22Rv1 (cell line): ENCODE data around the gene CLDN17.
A peak's percentile ranks its signal among the peaks of the same experiment; 100 is the strongest.

Experiments used
- H3K27ac ChIP-seq: fragments of 450-650 bp; 2 replicates; pipeline ENCODE4 v1.5.1; 2017
- CTCF ChIP-seq: fragments of 450-650 bp; IDR thresholded peaks from 2 replicates; pipeline ENCODE4 v1.5.1; 2017; ENCODE audit warnings: mild to moderate bottlenecking
- ZFX ChIP-seq: fragments of 450-650 bp; IDR thresholded peaks from 2 replicates; pipeline ENCODE4 v1.6.1; 2017; ENCODE audit warnings: antibody characterized with exemption, borderline replicate concordance

The CLDN17 gene

GRCh38 chr21:30166705-30167104 lies at the start of gene CLDN17:
CLDN17 (minus strand) TSS chr21:30166805; CDS start chr21:30166617, 188 bp downstream.
- no peak within 1 kb of the TSS for H3K27ac ChIP-seq
- TF ChIP-seq CTCF: no peak
- no peak for TF ChIP-seq ZFX

- TF ChIP-seq CTCF: no peak
- TF ChIP-seq ZFX: no peak
- peak within 1 kb of the TSS; percentile 51 for H3K27ac ChIP-seq
Observed at GRCh38 chr21:30216041-30216723, 49.6 kb upstream of the CLDN17 start, which contains the start of gene CLDN8. CLDN8 (minus strand) TSS chr21:30216097; CDS start chr21:30215925, 172 bp downstream.

- H3K27ac ChIP-seq: no peak overlapping the region
- no peak for TF ChIP-seq CTCF
- no peak for TF ChIP-seq ZFX
Observed at GRCh38 chr21:30211071-30211470, 44.5 kb upstream of the CLDN17 start.

- no peak overlapping the region for H3K27ac ChIP-seq
- TF ChIP-seq ZFX: no peak
Observed at GRCh38 chr21:30209601-30210000, 43.0 kb upstream of the CLDN17 start.

- no peak overlapping the region for H3K27ac ChIP-seq
Observed at GRCh38 chr21:30207252-30207579, 40.6 kb upstream of the CLDN17 start.

GRCh38 chr21:30206551-30207251 lies 40.1 kb upstream of the CLDN17 start:
- no peak for TF ChIP-seq CTCF
- TF ChIP-seq ZFX: no peak
- no peak overlapping the region for H3K27ac ChIP-seq

More at GRCh38 chr21:30207252-30207579, 40.6 kb upstream of the CLDN17 start:
- no peak for TF ChIP-seq ZFX
- TF ChIP-seq CTCF: no peak

- H3K27ac ChIP-seq: no peak overlapping the region
- no peak for TF ChIP-seq CTCF
- no peak for TF ChIP-seq ZFX
Observed at GRCh38 chr21:30200000-30200399, 33.4 kb upstream of the CLDN17 start.
